ENCODE measurements around the gene FRS3. TPM values are rescaled to one million over a fixed set of nuclear protein-coding genes. Genes with fewer than 3 reads are reported as not detected.
A peak's percentile ranks its signal among the peaks of the same experiment; 100 is the strongest.

FRS3 gene
- total and polyA plus RNA-seq, 9 of the 15 experiments (the other 6 are each of a cell fraction or from before 2014, with no cell fraction given), result 0.03 to 3.7 (median 1.6) TPM

GRCh38 chr6:41780551-41781365 is 1.1 kb upstream of the FRS3 start, which contains the start of gene PRICKLE4 (continued):
- TF ChIP-seq UBTF (IDR thresholded peaks at IDR 0.05; ENCODE audit: borderline replicate concordance in 1 of 2, low read depth in 2 of 2, low read length in 2 of 2), result peak; percentile 80 to 84; a peak in 3 of 4 replicates
- 0 out of 2 replicates have a peak, but pooled peaks have one; percentile 18 for TF ChIP-seq NR2C2 (CRISPR knock-in tag; IDR thresholded peaks at IDR 0.05)
- TF ChIP-seq NR2C2 (tag; IDR thresholded peaks at IDR 0.05), result no peak
- TF ChIP-seq PHF21A (IDR thresholded peaks at IDR 0.05; ENCODE audit: borderline replicate concordance, low read depth), result no peak
- no peak for TF ChIP-seq TEAD2 (tag; IDR thresholded peaks at IDR 0.05)
- TF ChIP-seq ZNF184 (CRISPR knock-in tag; IDR thresholded peaks at IDR 0.05), result no peak
- no peak for TF ChIP-seq PKNOX1 (IDR thresholded peaks at IDR 0.05)
- TF ChIP-seq ZNF239 (CRISPR knock-in tag; IDR thresholded peaks at IDR 0.05), result no peak
- no peak for TF ChIP-seq ZBTB11 (CRISPR knock-in tag; IDR thresholded peaks at IDR 0.05)
- no peak for TF ChIP-seq PTRF (tag; IDR thresholded peaks at IDR 0.05)
- TF ChIP-seq HDAC2 (IDR thresholded peaks at IDR 0.05), result peak; percentile 44; the same call in 1 of the 2 replicates
- TF ChIP-seq ZNF282 (CRISPR knock-in tag; IDR thresholded peaks at IDR 0.05), result no peak
- no peak; the same call in 1 of the 2 replicates for TF ChIP-seq ZC3H4 (CRISPR knock-in tag; IDR thresholded peaks at IDR 0.05; ENCODE audit: borderline replicate concordance)
- TF ChIP-seq ZEB2 (IDR thresholded peaks at IDR 0.05), result 0 out of 2 replicates have a peak, but pooled peaks have one; percentile 11
- peak; percentile 50 for TF ChIP-seq ZBTB7A (IDR thresholded peaks at IDR 0.05; ENCODE audit: borderline replicate concordance, control insufficient read depth, low read depth, low read length)
- TF ChIP-seq ZNF584 (CRISPR knock-in tag; IDR thresholded peaks at IDR 0.05; ENCODE audit: low read depth), result no peak
- 0 out of 2 replicates have a peak, but pooled peaks have one; percentile 7 for TF ChIP-seq ZNF561 (CRISPR knock-in tag; conservative IDR thresholded peaks at IDR 0.05)
- TF ChIP-seq MCM7 (IDR thresholded peaks at IDR 0.05), result no peak
- TF ChIP-seq HDAC1 (IDR thresholded peaks at IDR 0.05), result peak in 1 of 2 experiments; percentile 60; a peak in 2 of 4 replicates

Data from K562 (cell line).